OCI-LY7 (cell line): Measurements from ENCODE around the gene TRIM14. TPM values are rescaled to one million over a fixed set of nuclear protein-coding genes. Genes with fewer than 3 reads are reported as not detected.

ENCODE experiments used
- BruUV-seq: library from RNA; stranded (reverse); fragments of 400-500 nt; replicated peaks from 2 replicates; lab custom pipeline; 2021; lab: Mats Ljungman, UMichigan
- CTCF ChIA-PET: fragments of 300-600 bp; sonication (Branson Sonifier 250); formaldehyde crosslinking; loops from one replicate; lab custom pipeline; 2022; ENCODE audit warnings: antibody characterized with exemption; ENCODE audit not compliant: unreplicated experiment; lab: Charles Lee
- POLR2A ChIA-PET: fragments of 300-600 bp; sonication (Branson Sonifier 250); formaldehyde crosslinking; loops from one replicate; lab custom pipeline; 2022; ENCODE audit warnings: antibody characterized with exemption; lab: Charles Lee
- DNase-seq: peaks from one replicate; pipeline ENCODE4 v3.0.0-alpha.2; 2015; ENCODE audit warnings: low spot score
- H2AFZ ChIP-seq: fragments of 200-600 bp; sonication (generic), shearing (Covaris generic); 2 replicates; pipeline ENCODE4 v1.6.1; 2014; ENCODE audit warnings: mild to moderate bottlenecking, antibody characterized with exemption, low read length, moderate library complexity
- H3K27ac ChIP-seq: fragments of 200-600 bp; sonication (generic); 2 replicates; pipeline ENCODE4 v1.5.1; 2014; ENCODE audit warnings: mixed run types, low read depth, mild to moderate bottlenecking, moderate library complexity, low read length, inconsistent platforms; ENCODE audit not compliant: poor library complexity, severe bottlenecking
- H3K36me3 ChIP-seq: fragments of 200-600 bp; sonication (generic); 2 replicates; pipeline ENCODE4 v1.6.1; 2014; ENCODE audit warnings: mild to moderate bottlenecking, antibody characterized with exemption, low read length, moderate library complexity, mixed read lengths; ENCODE audit not compliant: insufficient read depth
- H3K4me1 ChIP-seq: fragments of 200-600 bp; sonication (generic); 2 replicates; pipeline ENCODE4 v1.5.1; 2014; ENCODE audit warnings: mild to moderate bottlenecking, low read length; ENCODE audit not compliant: insufficient read depth, poor library complexity, severe bottlenecking
- H3K4me2 ChIP-seq: fragments of 200-600 bp; sonication (generic); 2 replicates; pipeline ENCODE4 v1.6.1; 2014; ENCODE audit warnings: mild to moderate bottlenecking, low read length
- H3K4me3 ChIP-seq: fragments of 200-600 bp; sonication (generic); 2 replicates; pipeline ENCODE4 v1.5.1; 2014; ENCODE audit warnings: mild to moderate bottlenecking, low read depth, low read length; ENCODE audit not compliant: poor library complexity, severe bottlenecking
- H3K79me2 ChIP-seq: fragments of 200-600 bp; sonication (generic); 2 replicates; pipeline ENCODE4 v1.6.1; 2016; ENCODE audit warnings: low read depth, mild to moderate bottlenecking, low read length, moderate library complexity, mixed read lengths; ENCODE audit not compliant: insufficient read depth
- H3K9me2 ChIP-seq: fragments of 200-600 bp; sonication (generic); 2 replicates; pipeline ENCODE4 v1.6.1; 2016; ENCODE audit warnings: mild to moderate bottlenecking, low read length, mixed read lengths; ENCODE audit not compliant: insufficient read depth
- H3K9me3 ChIP-seq: fragments of 200-600 bp; sonication (generic); 2 replicates; pipeline ENCODE4 v1.6.1; 2014; ENCODE audit warnings: mild to moderate bottlenecking, mixed run types, low read length, mixed read lengths
- H4K20me1 ChIP-seq: fragments of 200-600 bp; sonication (generic); 2 replicates; pipeline ENCODE4 v1.6.1; 2014; ENCODE audit warnings: mild to moderate bottlenecking, antibody characterized with exemption, low read length, moderate library complexity, mixed read lengths; ENCODE audit not compliant: insufficient read depth
- EZH2phosphoT487 ChIP-seq: fragments of 200-600 bp; sonication (generic); IDR thresholded peaks from 2 replicates; pipeline ENCODE4 v1.6.1; 2018; ENCODE audit warnings: low read depth, borderline replicate concordance, mild to moderate bottlenecking, mixed run types, antibody characterized with exemption, low read length, moderate library complexity, mixed read lengths
- intact Hi-C: fragments of 100-400 bp; cut with micrococcal nuclease; formaldehyde crosslinking; loops from one replicate; pipeline ENCODE4 v1.10.0; 2022; ENCODE audit not compliant: unreplicated experiment
- total RNA-seq, 2 experiments: library from RNA; depleted of rRNA in 1 of 2; stranded (reverse); fragments of >200 nt in 1 of 2; shearing (Covaris generic) in 1 of 2; gene quantifications; 2 replicates each; pipeline ENCODE4 v1.2.3, GENCODE V29; 2014 to 2022
- TF ChIP-seq, protein P1 (sequence below): fragments of 200-600 bp; sonication (generic); conservative IDR thresholded peaks from 2 replicates; pipeline ENCODE4 v1.5.1; 2014; ENCODE audit warnings: mild to moderate bottlenecking, antibody characterized with exemption, low read length, moderate library complexity, mixed read lengths

TRIM14 gene
- total RNA-seq, 2 experiments from 2014 or later: 21.4 to 26.0 TPM

DNA sequence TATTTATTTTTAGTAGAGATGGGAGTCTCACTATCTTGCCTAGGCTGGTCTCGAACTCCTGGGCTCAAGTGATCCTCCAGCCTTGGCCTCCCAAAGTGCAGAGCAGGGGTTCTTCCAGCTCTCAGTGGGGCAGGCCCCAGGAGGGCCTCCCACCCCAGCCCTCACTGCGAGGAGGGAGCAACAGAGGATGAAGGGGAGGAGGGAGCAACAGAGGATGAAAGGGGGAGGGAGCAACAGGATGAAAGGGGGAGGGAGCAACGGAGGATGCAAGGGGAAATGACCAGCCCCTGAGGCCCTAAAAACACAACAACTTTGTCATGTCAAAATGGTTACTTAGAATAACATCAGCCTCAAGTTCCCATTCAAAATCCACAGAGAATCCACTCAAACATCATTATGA is 10.0 kb downstream of the TRIM14 start:
- Histone ChIP-seq H4K20me1 (no peaks in the 10 kb centered on the region), H3K9me3 (peaks cover 18% of the 10 kb centered on the region; the same call in 1 of the 2 replicates), H3K4me1 (peaks cover 59% of the 10 kb centered on the region), H3K9me2 (no peaks in the 10 kb centered on the region), H2AFZ (peak overlapping the region; percentile 29; the same call in 1 of the 2 replicates), H3K4me3 (peak overlapping the region; percentile 1), H3K36me3 (peaks cover 45% of the 10 kb centered on the region), H3K4me2 (peak overlapping the region; percentile 59), H3K79me2 (peaks cover 20% of the 10 kb centered on the region; the same call in 1 of the 2 replicates), H3K27ac (peak overlapping the region; percentile 92)
- BruUV-seq: no TSS peak
- peak; percentile 52 for DNase-seq
- ChIA-PET POLR2A (interaction anchor here (1.1 to 2.5 kb wide), 6 partner anchors 9 to 434 kb away, joined by 3 to 20 read pairs (median 8); partner anchors contain the start of gene TRIM14), CTCF (interaction anchor here (1.0 to 2.3 kb wide), 3 partner anchors 10 to 62 kb away, joined by 3 to 9 read pairs (median 5); partner anchors contain the start of gene TRIM14)
- no peak for TF ChIP-seq EZH2phosphoT487
- TF ChIP-seq, protein P1, sequence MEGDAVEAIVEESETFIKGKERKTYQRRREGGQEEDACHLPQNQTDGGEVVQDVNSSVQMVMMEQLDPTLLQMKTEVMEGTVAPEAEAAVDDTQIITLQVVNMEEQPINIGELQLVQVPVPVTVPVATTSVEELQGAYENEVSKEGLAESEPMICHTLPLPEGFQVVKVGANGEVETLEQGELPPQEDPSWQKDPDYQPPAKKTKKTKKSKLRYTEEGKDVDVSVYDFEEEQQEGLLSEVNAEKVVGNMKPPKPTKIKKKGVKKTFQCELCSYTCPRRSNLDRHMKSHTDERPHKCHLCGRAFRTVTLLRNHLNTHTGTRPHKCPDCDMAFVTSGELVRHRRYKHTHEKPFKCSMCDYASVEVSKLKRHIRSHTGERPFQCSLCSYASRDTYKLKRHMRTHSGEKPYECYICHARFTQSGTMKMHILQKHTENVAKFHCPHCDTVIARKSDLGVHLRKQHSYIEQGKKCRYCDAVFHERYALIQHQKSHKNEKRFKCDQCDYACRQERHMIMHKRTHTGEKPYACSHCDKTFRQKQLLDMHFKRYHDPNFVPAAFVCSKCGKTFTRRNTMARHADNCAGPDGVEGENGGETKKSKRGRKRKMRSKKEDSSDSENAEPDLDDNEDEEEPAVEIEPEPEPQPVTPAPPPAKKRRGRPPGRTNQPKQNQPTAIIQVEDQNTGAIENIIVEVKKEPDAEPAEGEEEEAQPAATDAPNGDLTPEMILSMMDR: no peak
- intact Hi-C loops: loop anchor here (5.0 kb wide), 1 partner anchor 172 kb away; the partner anchor contains the start of gene HEMGN

DNA sequence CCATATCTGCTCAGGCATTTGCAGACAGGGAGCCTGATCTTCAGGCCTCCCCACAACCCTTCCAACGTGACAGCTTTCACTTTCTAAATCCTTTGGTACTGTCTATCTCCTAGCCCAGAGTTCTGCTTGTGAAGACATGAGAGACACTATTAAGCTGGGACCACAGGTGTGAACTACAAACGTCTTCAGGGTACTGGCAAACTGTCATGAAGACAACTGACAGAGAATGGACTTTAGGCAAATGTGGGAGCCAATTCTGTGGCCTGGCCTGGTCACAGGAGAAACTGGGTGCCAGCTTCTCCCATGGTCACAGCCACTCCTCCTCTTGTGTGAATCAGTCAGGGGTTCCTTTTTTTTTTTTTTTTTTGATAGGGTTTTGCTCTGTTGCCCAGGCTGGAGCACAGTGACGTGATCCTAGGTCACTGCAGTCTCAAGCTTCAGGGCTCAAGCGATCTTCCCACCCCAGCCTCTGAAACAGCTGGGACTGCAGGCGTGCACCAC is 10.4 kb downstream of the TRIM14 start:
- Histone ChIP-seq H2AFZ (peak overlapping the region; percentile 29; the same call in 1 of the 2 replicates), H3K27ac (peak overlapping the region; percentile 92), H3K4me1 (peaks cover 64% of the 10 kb centered on the region), H3K4me3 (peak overlapping the region; percentile 1), H3K9me2 (no peaks in the 10 kb centered on the region), H3K4me2 (peak overlapping the region; percentile 59), H3K36me3 (peaks cover 47% of the 10 kb centered on the region), H3K79me2 (peaks cover 25% of the 10 kb centered on the region; the same call in 1 of the 2 replicates), H4K20me1 (no peaks in the 10 kb centered on the region), H3K9me3 (peaks cover 18% of the 10 kb centered on the region; the same call in 1 of the 2 replicates)
- peak; percentile 83 for DNase-seq
- POLR2A ChIA-PET: interaction anchor here (0.7 to 2.5 kb wide), 11 partner anchors 9 to 433 kb away, joined by 3 to 20 read pairs (median 4); partner anchors contain the start of gene TRIM14
- no TSS peak for BruUV-seq
- intact Hi-C loops: loop anchor here (5.0 kb wide), 1 partner anchor 171 kb away; the partner anchor contains the start of gene HEMGN
- CTCF ChIA-PET: interaction anchor here (1.0 to 2.3 kb wide), 3 partner anchors 10 to 62 kb away, joined by 3 to 9 read pairs (median 5); partner anchors contain the start of gene TRIM14
- TF ChIP-seq, protein P1: no peak
- no peak for TF ChIP-seq EZH2phosphoT487
